Adrenal gland (tissue), 12 donors: Measurements from ENCODE around the gene CR1L. TPM values are rescaled to one million over a fixed set of nuclear protein-coding genes. Genes with fewer than 3 reads are reported as not detected.

Experiments used
- DNase-seq, 7 donors: peaks; one replicate each; pipeline ENCODE4 v3.0.0-alpha.2; 2019 to 2020
- H3K27ac ChIP-seq, 5 donors: fragments of 200-600 bp; sonication (generic) in 4 of 5; 1 replicate in 3 of 5; 2 replicates in 2 of 5; pipeline versions ENCODE4 v1.5.1 to v1.8.0; 2016 to 2020; ENCODE audit warnings: mild to moderate bottlenecking in 1 of 5
- H3K27me3 ChIP-seq: fragments of 200-600 bp; 2 replicates; pipeline ENCODE4 v1.8.0; 2021
- H3K36me3 ChIP-seq, 2 donors: fragments of 200-600 bp; replicated peaks in 1 of 2; 1 replicate in 1 of 2; 2 replicates in 1 of 2; pipeline versions ENCODE4 v1.5.1 to v1.8.0; 2018 to 2022
- H3K4me1 ChIP-seq, 2 donors: fragments of 200-600 bp; replicated peaks in 1 of 2; 1 replicate in 1 of 2; 2 replicates in 1 of 2; pipeline versions ENCODE4 v1.5.1 to v1.8.0; 2018 to 2021
- H3K4me3 ChIP-seq, 4 donors: fragments of 200-600 bp; sonication (generic) in 3 of 4; one replicate each; pipeline ENCODE4 v1.5.1; 2016 to 2018
- H3K9me3 ChIP-seq, 3 donors: fragments of 200-600 bp; sonication (generic) in 1 of 3; replicated peaks in 1 of 3; 1 replicate in 2 of 3; 2 replicates in 1 of 3; pipeline versions ENCODE4 v1.5.1 to v1.8.0; 2016 to 2021
- POLR2A ChIP-seq, 2 donors: fragments of 450-650 bp; IDR thresholded peaks; one replicate each; pipeline ENCODE4 v1.6.1; 2017; ENCODE audit warnings: antibody characterized with exemption in 2 of 2, mild to moderate bottlenecking in 2 of 2, moderate library complexity in 1 of 2
- WGBS, 4 donors: extraction: QIAGEN DNeasy Blood & Tissue Kit in 2 of 4; methylation state at CpG; one replicate each; pipeline versions ENCODE4 v1.1.5 to v1.1.7; 2013 to 2017; 5-methylcytosine and 5-hydroxymethylcytosine counted together
- intact Hi-C, 2 donors: fragments of 100-400 bp; cut with DNase I; formaldehyde crosslinking; loops; one replicate each; pipeline versions ENCODE4 v1.14.1 to v1.15.0; 2022 to 2023
- polyA plus RNA-seq, 3 donors: library from polyadenylated mRNA; stranded (reverse); fragments of 200-250 nt in 2 of 3; fragments of 350-450 nt in 1 of 3; fragmentation: Illumina TruSeq in 1 of 3; extraction: RNeasy Lipid Tissue Mini Kit (QIAGEN cat#74804) in 1 of 3; gene quantifications; one replicate each; pipeline ENCODE4 v1.2.3, GENCODE V29; 2013 to 2014
- total RNA-seq, 9 donors: library from RNA; depleted of rRNA in 4 of 9; stranded (reverse); fragments of >200 nt in 4 of 9; fragments of 120-200 nt in 1 of 9; fragmentation: NEBNext Ultra II Directional in 1 of 9; extraction: Animal tissue kit (Norgen Biotek cat#: 25700) in 1 of 9; gene quantifications; one replicate each; pipeline versions ENCODE4 v1.1.0 to v1.2.4, GENCODE V29; 2013 to 2023
- TF ChIP-seq, protein P1 (sequence below), 6 experiments: fragments of 450-650 bp in 4 of 6; fragments of 200-600 bp in 2 of 6; sonication (generic) in 1 of 6; IDR thresholded peaks; 1 replicate in 5 of 6; 2 replicates in 1 of 6; pipeline versions ENCODE4 v1.5.1 to v1.8.0; 2016 to 2021; ENCODE audit warnings: antibody characterized with exemption in 6 of 6, mild to moderate bottlenecking in 2 of 6, moderate library complexity in 1 of 6
- donor health status: healthy with polysubstance abuse.
- donor health status: Bipolar disorder and iron deficiency.
- donor health status: DM: yes; HTN: yes; CAD: no.
- donor health status: DM: no; HTN: no; CAD: no.
- donor health status: DM: no; HTN: no; CAD: no.
- donor health status: DM: yes; HTN: yes; CAD: no.

The CR1L gene
- total and polyA plus RNA-seq, 12 donors: 0.23 to 0.81 (median 0.53) TPM; not detected in 4

DNA sequence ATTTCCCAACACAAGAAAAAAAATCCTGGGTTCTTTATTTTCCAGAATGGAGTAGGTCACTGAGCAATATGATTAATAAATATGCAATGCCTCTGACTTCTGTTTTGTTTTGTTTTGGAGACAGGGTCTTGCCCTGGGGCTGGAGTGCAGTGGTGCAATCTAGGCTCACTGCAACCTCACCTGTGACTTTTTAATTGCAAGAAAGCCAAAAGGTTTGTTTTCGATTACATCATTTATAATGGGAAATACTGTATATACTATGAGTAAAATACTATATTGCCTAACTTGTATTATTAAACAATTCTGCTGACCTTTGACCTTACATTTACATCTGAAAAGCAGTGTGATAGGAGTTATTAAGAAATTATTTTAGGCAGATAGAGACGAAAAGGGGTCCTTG is 95.3 kb downstream of the CR1L start:
- no peak for DNase-seq
- TF ChIP-seq POLR2A (IDR thresholded peaks at IDR 0.05): no peak
- TF ChIP-seq, protein P1, sequence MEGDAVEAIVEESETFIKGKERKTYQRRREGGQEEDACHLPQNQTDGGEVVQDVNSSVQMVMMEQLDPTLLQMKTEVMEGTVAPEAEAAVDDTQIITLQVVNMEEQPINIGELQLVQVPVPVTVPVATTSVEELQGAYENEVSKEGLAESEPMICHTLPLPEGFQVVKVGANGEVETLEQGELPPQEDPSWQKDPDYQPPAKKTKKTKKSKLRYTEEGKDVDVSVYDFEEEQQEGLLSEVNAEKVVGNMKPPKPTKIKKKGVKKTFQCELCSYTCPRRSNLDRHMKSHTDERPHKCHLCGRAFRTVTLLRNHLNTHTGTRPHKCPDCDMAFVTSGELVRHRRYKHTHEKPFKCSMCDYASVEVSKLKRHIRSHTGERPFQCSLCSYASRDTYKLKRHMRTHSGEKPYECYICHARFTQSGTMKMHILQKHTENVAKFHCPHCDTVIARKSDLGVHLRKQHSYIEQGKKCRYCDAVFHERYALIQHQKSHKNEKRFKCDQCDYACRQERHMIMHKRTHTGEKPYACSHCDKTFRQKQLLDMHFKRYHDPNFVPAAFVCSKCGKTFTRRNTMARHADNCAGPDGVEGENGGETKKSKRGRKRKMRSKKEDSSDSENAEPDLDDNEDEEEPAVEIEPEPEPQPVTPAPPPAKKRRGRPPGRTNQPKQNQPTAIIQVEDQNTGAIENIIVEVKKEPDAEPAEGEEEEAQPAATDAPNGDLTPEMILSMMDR (IDR thresholded peaks at IDR 0.05): no peak
- H3K9me3 ChIP-seq: no peaks in the 10 kb centered on the region
- H3K27ac ChIP-seq: no peak overlapping the region
- peaks cover 4 to 11% of the 10 kb centered on the region in 2 donors for H3K4me1 ChIP-seq
- H3K27me3 ChIP-seq: no peaks in the 10 kb centered on the region
- WGBS, 4 donors: 62 to 82% (median 73%) methylated on average over 2 of the region's 2 CpGs
- no peaks in the 10 kb centered on the region for H3K36me3 ChIP-seq
- intact Hi-C loops: no loop called here
- no peak overlapping the region for H3K4me3 ChIP-seq

DNA sequence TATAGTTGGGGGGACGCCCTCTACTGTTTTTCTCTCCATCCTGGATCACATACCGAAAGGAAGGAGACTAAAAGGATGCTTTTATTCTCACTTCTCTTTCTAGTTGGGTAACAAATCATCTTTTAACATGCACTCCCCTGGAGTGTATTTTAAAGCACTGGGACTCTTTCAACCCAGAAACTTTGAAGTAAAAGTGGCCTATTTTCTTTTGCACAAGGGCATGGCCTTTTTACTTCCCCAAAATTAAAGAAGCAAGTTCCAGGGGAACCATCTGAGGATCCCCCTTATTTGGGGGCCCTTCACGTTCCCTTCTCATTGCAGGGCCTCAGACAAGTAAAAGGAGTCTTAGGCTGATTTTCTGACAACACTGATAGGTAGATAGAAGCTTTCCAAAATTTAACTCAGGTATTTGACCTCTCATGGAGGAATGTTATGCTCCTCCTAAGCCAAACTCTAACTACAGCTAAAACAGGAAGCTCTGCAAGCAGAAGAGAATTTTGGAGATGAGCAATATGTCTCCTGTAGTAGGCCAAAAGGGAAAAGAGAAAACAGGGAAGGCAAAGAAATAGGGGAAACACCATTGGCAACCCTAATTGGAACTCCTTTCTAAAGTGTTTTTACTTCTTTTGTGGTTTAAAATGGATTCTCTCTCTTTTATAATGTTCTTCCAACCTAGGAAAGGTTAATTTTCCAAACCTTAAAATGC is 98.1 kb downstream of the CR1L start:
- H3K27me3 ChIP-seq: no peaks in the 10 kb centered on the region
- H3K4me1 ChIP-seq: peaks cover 13 to 23% of the 10 kb centered on the region in 2 donors
- no peak for DNase-seq
- H3K36me3 ChIP-seq: no peaks in the 10 kb centered on the region
- no peaks in the 10 kb centered on the region for H3K9me3 ChIP-seq
- no peak for TF ChIP-seq POLR2A (IDR thresholded peaks at IDR 0.05)
- TF ChIP-seq, protein P1 (IDR thresholded peaks at IDR 0.05): no peak
- intact Hi-C loops: no loop called here
- no peak overlapping the region for H3K27ac ChIP-seq
- 82 to 91% (median 87%) methylated on average over 3 of the region's 3 CpGs for WGBS, 4 donors
- no peak overlapping the region for H3K4me3 ChIP-seq

DNA sequence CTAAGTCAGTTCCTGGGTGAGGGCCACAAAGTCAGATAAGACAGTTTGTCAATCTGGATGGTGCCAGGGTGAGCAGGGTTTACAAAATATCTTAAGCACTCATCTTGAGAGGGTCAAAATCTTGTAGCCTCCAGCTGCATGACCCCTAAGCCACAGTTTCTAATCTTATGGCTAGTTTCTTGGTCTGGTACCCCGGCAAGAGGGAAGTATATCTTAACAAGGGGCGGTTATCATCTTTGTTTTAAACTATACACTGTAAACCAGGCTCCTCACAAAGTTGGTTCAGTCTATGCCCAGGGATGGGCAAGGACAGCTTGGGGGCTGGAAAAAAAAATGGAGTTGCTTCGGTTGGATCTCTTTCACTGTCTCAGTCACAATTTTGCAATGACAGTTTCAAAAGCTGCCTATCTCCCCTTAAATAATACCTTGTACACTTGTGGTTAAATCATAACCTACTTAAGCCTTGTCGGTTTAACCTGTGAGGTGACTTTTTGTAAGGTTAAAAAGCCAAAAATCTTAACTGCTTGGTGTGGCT is 99.1 kb downstream of the CR1L start:
- TF ChIP-seq POLR2A (IDR thresholded peaks at IDR 0.05): no peak
- TF ChIP-seq, protein P1 (IDR thresholded peaks at IDR 0.05): no peak
- intact Hi-C loops: no loop called here
- peaks cover 13 to 18% of the 10 kb centered on the region in 2 donors for H3K4me1 ChIP-seq
- H3K36me3 ChIP-seq: no peaks in the 10 kb centered on the region
- no peaks in the 10 kb centered on the region for H3K9me3 ChIP-seq
- DNase-seq: no peak
- WGBS, 4 donors: 93 to 97% (median 95%) methylated on average over 4 of the region's 4 CpGs
- H3K27me3 ChIP-seq: no peaks in the 10 kb centered on the region
- H3K4me3 ChIP-seq: no peak overlapping the region
- H3K27ac ChIP-seq: no peak overlapping the region

DNA sequence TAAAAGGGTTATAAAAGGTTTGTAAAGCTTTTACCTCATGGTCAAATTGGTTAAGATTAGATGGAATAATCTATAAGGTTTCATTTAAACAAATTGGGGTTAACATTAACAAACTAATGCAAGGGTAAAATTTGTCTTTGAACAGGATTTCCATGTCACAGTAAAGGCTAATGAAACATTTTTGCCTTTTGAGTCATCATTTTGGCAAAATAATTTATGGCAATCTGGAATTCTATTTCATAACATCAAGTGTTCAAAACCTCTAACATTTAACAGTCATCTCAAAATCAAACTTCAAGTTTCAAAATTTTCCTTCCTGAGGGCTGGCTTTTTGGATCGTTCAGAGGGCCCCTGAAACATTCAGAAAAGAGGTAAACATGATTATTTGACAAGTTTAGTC is 100.4 kb downstream of the CR1L start:
- Histone ChIP-seq H3K27ac (peak overlapping the region in 2 of 5 donors; percentile 2 to 30), H3K4me1 (peaks cover 13 to 25% of the 10 kb centered on the region in 2 donors), H3K36me3 (no peaks in the 10 kb centered on the region), H3K9me3 (no peaks in the 10 kb centered on the region), H3K27me3 (no peaks in the 10 kb centered on the region), H3K4me3 (no peak overlapping the region)
- no peak for DNase-seq
- 24 to 36% (median 31%) methylated on average over 1 of the region's 1 CpG for WGBS, 4 donors
- intact Hi-C loops: no loop called here
- TF ChIP-seq, protein P1 (IDR thresholded peaks at IDR 0.05): no peak
- TF ChIP-seq POLR2A (IDR thresholded peaks at IDR 0.05): no peak
